GM21390 (cell line): ENCODE data around the gene VSTM1.
"Not testable (repeated sequence)": the region's sequence is repeated elsewhere in the genome, so short reads cannot be mapped to it uniquely, and the experiment has no call there.

ENCODE experiments used
- ATAC-seq: cut with Tn5 transposase; IDR thresholded peaks from one replicate; pipeline ENCODE4 v1.9.1; 2021; ENCODE audit not compliant: unreplicated experiment

Gene VSTM1

GRCh38 chr19:54063350-54064116 is at the start of gene VSTM1:
VSTM1 (minus strand) TSS chr19:54063897; CDS start chr19:54063777, 120 bp downstream.
- ATAC-seq, result no peak

GRCh38 chr19:54109651-54110050 is 46.0 kb upstream of the VSTM1 start:
- ATAC-seq, result no peak

GRCh38 chr19:54108496-54108895 is 44.8 kb upstream of the VSTM1 start:
- no peak for ATAC-seq

- ATAC-seq, result no peak
Observed at GRCh38 chr19:54107876-54108490, 44.3 kb upstream of the VSTM1 start.

- ATAC-seq, result no peak
Observed at GRCh38 chr19:54106716-54107115, 43.0 kb upstream of the VSTM1 start.

GRCh38 chr19:54105796-54106195 is 42.1 kb upstream of the VSTM1 start:
- no peak for ATAC-seq

- ATAC-seq, result no peak
Observed at GRCh38 chr19:54104998-54105715, 41.5 kb upstream of the VSTM1 start.

- peak; percentile 95 for ATAC-seq
Observed at GRCh38 chr19:54102421-54103169, 38.9 kb upstream of the VSTM1 start, which contains the start of gene NDUFA3. NDUFA3 (plus strand) TSS chr19:54102855; CDS start chr19:54102879, 24 bp downstream.

- ATAC-seq, result no peak
Observed at GRCh38 chr19:54100561-54100960, 36.9 kb upstream of the VSTM1 start, which contains the start of gene OSCAR. OSCAR (minus strand) TSS chr19:54100803; CDS start chr19:54100792, 11 bp downstream.

- not testable (repeated sequence) for ATAC-seq
Observed at GRCh38 chr19:54099903-54100255, 36.2 kb upstream of the VSTM1 start.

GRCh38 chr19:54099190-54099902 is 35.6 kb upstream of the VSTM1 start:
- no peak for ATAC-seq

GRCh38 chr19:54096617-54097106 is 33.0 kb upstream of the VSTM1 start:
- no peak for ATAC-seq

GRCh38 chr19:54095859-54096616 is 32.3 kb upstream of the VSTM1 start:
- not testable (repeated sequence) for ATAC-seq

- no peak for ATAC-seq
Observed at GRCh38 chr19:54095136-54095858, 31.6 kb upstream of the VSTM1 start.

- no peak for ATAC-seq
Observed at GRCh38 chr19:54094426-54095000, 30.8 kb upstream of the VSTM1 start.

- no peak for ATAC-seq
Observed at GRCh38 chr19:54084410-54084809, 20.7 kb upstream of the VSTM1 start.

- ATAC-seq, result no peak
Observed at GRCh38 chr19:54081032-54081431, 17.3 kb upstream of the VSTM1 start, which contains the start of gene TARM1. TARM1 (minus strand) TSS chr19:54081365; CDS start chr19:54081340, 25 bp downstream.

- ATAC-seq, result no peak
Observed at GRCh38 chr19:54077334-54077733, 13.6 kb upstream of the VSTM1 start.
